ENCODE results near the gene NIPAL3.

DNA sequence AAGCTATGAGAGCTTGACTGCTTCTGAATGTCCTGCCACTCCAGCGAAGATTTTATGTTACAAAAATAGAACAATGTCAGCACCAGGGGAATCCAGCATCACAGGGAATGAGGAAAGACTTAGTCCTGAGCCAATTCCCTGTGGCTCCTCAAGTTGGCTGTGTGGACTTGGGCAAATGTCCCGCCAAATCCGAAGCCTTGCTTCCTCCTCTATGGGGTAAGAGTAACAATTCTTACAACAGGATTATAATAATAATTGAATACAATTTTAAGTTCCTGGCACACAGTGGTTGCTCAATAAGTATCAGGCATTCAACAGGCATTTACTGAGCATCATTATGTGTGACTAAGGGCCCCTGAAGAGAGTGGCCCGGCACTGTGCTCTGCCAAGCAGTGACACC, 46.4 kb upstream of the NIPAL3 start:
- TF ChIP-seq, protein P1, sequence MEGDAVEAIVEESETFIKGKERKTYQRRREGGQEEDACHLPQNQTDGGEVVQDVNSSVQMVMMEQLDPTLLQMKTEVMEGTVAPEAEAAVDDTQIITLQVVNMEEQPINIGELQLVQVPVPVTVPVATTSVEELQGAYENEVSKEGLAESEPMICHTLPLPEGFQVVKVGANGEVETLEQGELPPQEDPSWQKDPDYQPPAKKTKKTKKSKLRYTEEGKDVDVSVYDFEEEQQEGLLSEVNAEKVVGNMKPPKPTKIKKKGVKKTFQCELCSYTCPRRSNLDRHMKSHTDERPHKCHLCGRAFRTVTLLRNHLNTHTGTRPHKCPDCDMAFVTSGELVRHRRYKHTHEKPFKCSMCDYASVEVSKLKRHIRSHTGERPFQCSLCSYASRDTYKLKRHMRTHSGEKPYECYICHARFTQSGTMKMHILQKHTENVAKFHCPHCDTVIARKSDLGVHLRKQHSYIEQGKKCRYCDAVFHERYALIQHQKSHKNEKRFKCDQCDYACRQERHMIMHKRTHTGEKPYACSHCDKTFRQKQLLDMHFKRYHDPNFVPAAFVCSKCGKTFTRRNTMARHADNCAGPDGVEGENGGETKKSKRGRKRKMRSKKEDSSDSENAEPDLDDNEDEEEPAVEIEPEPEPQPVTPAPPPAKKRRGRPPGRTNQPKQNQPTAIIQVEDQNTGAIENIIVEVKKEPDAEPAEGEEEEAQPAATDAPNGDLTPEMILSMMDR (IDR thresholded peaks at IDR 0.05), result no peak
- no peak for TF ChIP-seq POLR2AphosphoS5 (IDR thresholded peaks at IDR 0.05)
